Activated CD4-positive, alpha-beta T cell treated with anti-CD3 and anti-CD28 coated beads for 4 hours (primary cell): ENCODE measurements around the gene MAPT.
"Not testable (repeated sequence)": the region's sequence is repeated elsewhere in the genome, so short reads cannot be mapped to it uniquely, and the experiment has no call there.

ENCODE experiments used
- DNase-seq, 2 donors: peaks; one replicate each; pipeline ENCODE4 v3.0.0-alpha.2; 2020

MAPT gene

GRCh38 chr17:46019408-46019925, 125.1 kb downstream of the MAPT start:
- not testable (repeated sequence) for DNase-seq

DNA sequence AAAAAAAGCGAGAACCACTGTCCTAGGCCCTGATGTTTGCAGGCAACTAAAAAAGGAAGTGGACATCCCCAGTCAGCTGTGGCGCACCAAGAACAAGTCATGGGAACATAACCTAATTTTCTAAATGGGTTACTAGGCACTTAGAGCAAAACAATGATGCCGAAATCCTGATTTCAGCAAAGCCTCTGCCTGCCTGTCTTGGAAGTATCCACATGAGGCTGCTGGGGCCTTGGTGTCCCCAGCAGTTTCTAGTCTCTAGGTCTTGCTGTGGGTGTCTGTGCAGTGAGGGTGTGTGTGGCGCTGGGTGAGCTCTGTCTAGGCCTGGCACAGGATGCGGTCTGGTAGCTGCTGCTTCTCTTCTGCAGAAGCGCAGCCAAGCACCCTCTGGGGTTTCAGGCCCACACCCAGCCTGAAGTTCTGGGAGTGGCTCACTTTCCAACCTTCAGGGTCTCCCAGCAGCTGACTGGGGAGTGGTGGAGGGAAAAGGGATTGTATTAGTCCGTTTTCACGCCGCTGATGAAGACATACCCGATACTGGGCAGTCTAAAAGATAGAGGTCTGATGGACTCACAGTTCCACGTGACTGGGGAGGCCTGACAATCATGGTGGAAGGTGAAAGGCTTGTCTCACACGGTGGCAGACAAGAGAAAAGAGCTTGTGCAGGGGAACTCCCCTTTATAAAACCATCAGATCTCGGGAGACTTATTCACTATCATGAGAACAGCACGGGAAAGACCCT, 125.8 kb downstream of the MAPT start:
- peak; percentile 29 to 52 for DNase-seq

- no peak for DNase-seq
Measured at GRCh38 chr17:46020998-46021397, 126.6 kb downstream of the MAPT start.

DNA sequence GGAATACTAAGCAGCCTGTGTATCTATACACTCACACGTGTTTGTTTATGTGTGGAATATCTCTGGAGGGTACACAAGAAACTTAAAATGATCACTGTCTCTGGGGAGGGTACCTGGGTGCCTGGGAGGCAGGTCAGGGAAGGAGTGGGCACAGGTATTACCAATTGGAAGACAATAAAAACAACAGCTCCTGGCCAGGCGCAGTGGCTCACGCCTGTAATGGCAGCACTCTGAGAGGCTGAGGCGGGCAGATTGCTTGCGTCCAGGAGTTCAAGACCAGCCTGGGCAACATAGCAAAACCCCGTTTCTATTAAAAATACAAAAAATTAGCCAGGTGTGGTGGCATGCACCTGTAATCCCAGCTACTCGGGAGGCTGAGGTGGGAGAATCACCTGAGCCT, 129.0 kb downstream of the MAPT start:
- not testable (repeated sequence) for DNase-seq

GRCh38 chr17:46023783-46024388, 129.5 kb downstream of the MAPT start:
- DNase-seq: no peak

DNA sequence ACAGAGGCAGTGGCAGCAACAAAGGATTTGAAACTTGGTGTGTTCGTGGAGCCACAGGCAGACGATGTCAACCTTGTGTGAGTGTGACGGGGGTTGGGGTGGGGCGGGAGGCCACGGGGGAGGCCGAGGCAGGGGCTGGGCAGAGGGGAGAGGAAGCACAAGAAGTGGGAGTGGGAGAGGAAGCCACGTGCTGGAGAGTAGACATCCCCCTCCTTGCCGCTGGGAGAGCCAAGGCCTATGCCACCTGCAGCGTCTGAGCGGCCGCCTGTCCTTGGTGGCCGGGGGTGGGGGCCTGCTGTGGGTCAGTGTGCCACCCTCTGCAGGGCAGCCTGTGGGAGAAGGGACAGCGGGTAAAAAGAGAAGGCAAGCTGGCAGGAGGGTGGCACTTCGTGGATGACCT, 130.2 kb downstream of the MAPT start:
- DNase-seq: no peak

DNA sequence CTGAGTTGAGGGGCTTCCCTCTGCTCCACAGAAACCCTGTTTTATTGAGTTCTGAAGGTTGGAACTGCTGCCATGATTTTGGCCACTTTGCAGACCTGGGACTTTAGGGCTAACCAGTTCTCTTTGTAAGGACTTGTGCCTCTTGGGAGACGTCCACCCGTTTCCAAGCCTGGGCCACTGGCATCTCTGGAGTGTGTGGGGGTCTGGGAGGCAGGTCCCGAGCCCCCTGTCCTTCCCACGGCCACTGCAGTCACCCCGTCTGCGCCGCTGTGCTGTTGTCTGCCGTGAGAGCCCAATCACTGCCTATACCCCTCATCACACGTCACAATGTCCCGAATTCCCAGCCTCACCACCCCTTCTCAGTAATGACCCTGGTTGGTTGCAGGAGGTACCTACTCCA, 130.7 kb downstream of the MAPT start:
- no peak for DNase-seq

GRCh38 chr17:46025510-46026165, 131.3 kb downstream of the MAPT start:
- no peak for DNase-seq

- no peak for DNase-seq
Measured at GRCh38 chr17:46026166-46027047, 132.1 kb downstream of the MAPT start.

GRCh38 chr17:46027048-46027975, 133.0 kb downstream of the MAPT start:
- DNase-seq: no peak

DNA sequence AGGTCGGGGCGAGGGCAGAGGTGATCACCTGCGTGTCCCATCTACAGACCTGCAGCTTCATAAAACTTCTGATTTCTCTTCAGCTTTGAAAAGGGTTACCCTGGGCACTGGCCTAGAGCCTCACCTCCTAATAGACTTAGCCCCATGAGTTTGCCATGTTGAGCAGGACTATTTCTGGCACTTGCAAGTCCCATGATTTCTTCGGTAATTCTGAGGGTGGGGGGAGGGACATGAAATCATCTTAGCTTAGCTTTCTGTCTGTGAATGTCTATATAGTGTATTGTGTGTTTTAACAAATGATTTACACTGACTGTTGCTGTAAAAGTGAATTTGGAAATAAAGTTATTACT, 133.6 kb downstream of the MAPT start:
- DNase-seq: no peak

GRCh38 chr17:46028374-46028773, 134.0 kb downstream of the MAPT start:
- DNase-seq: no peak

DNA sequence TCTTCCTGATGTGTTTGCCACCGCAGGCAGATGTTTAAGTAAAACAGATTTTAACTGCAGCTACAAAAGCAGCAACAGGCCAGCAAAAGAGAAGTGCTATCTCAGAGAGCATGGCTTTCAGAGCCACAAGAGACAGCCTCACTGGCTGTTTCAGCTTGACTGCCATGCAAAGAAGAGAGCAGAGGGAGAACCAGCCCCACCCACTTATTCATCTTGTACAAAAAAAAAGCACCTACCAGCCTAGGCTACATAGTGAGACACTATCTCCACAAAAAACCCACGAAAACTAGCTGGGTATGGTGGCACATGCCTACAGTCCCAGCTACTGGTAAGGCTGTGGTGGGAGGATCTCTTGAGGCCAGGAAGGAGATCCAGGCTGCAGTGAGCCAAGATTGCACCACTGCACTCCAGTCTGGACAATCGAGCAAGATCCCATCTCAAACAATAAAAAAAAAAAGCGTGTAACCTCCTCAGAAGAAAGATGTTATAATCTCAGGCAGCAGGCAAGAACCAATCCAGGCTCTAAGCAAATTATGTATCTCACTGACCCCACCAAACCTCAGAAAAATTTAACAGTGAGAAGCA, 134.7 kb downstream of the MAPT start:
- no peak for DNase-seq

- DNase-seq: no peak
Measured at GRCh38 chr17:46029627-46030026, 135.3 kb downstream of the MAPT start.

GRCh38 chr17:46030752-46031151, 136.4 kb downstream of the MAPT start:
- no peak for DNase-seq

GRCh38 chr17:46031440-46031839, 137.1 kb downstream of the MAPT start:
- no peak for DNase-seq

- DNase-seq: no peak
Measured at GRCh38 chr17:46031920-46032319, 137.6 kb downstream of the MAPT start.

- DNase-seq: no peak
Measured at GRCh38 chr17:46032909-46033308, 138.6 kb downstream of the MAPT start.

- no peak for DNase-seq
Measured at GRCh38 chr17:46033392-46033791, 139.0 kb downstream of the MAPT start.

- no peak for DNase-seq
Measured at GRCh38 chr17:46035112-46035818, 140.9 kb downstream of the MAPT start.

DNA sequence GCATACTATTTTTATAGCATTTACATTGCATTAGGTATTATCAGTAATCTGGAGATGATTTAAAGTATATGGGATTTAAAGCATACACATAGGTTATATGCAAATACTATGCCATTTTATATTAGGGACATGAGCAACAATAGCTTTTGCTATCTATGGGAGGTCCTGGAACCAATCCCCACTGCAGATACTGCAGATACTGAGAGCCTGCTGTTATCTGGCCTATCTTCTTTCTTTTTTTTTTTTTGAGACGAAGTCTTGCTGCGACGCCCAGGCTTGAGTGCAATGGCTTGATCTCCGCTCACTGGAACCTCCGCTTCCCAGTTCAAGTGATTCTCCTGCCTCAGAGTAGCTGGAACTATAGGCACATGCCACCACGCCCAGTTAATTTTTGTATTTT, 142.1 kb downstream of the MAPT start:
- DNase-seq: no peak
